ENCODE data around the gene CHTF8.

The CHTF8 gene

DNA sequence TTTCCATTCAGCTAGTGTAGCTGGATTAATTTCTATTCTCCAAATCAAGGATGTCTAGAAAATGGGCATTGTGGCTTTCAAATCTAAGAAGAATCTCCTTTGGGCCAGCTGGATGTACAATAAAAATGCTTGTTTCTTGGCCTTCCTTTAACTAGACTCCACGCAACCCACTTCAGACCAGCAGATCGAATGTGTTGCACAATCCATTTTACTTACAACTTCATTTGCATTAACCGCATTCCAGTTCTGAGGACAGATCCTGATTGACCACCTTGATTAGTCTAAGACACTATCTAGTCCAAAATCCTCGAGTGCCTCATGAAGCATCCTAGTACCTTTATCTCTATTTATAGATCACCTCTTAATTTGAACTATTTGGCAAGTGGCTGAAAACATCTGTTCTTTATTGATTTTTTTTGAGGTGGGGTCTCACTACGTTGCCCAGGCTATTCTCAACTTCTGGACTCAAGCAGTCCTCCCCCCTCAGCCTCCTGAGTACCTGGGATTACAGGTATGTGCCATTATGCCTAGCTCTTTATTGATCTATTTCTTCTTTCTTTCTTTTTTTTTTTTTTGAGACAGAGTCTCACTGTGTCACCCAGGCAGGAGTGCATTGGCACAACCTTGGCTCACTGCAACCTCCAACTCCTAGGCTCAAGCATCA lies 47.2 kb downstream of the CHTF8 start:
- no peak for DNase-seq (ENCODE audit: low read depth, low spot score)

DNA sequence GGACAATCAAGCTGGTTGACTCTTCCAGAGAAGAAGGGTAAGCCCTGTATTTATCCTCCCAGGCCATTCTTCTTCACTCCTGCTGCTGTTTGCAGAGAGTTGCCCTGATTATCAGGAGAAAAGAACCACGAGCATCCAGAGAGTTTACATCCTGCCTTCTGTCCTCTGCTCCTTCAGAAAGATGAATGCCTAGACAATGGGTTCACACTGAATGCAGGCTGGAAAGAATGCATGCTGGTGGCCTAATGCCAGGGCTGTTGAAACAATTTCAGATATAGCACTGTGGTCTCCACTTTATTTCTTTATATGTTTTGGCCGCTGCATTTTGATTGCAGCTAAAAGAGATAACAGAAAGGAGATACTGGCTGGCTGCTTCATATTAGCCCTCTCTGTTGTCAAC lies 48.1 kb downstream of the CHTF8 start:
- DNase-seq (ENCODE audit: low read depth, low spot score), result no peak

DNA sequence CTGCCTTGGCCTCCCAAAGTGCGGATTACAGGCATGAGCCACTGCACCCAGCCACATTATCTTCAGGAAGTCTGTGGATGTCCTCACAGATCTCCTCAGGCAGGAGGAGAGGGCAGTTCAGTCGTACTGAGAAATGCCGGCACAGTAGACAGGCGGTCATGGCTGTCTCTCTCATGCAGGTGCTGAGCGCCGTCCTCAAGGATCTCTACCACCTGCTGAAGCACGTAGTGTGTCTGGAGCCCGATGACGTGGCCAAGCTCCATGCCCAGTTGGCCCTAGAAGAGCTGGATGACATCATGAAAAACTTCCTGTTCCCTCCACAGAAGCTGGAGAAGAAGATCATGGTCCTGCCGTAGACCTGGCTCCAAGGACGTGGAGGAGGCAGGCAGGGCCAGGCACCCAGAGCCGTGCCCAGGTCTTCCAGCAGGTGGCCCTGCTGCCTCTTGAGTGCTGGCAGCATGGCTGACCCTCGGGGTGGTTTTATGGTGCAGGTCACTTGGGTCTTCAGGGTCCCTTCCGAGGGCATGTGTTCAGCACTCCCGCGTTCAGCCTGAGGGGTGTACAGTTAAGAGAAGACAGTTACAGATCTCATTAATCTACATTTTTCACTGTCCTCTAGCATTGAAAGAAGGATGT lies 49.0 kb downstream of the CHTF8 start:
- no peak for DNase-seq (ENCODE audit: low read depth, low spot score)

DNA sequence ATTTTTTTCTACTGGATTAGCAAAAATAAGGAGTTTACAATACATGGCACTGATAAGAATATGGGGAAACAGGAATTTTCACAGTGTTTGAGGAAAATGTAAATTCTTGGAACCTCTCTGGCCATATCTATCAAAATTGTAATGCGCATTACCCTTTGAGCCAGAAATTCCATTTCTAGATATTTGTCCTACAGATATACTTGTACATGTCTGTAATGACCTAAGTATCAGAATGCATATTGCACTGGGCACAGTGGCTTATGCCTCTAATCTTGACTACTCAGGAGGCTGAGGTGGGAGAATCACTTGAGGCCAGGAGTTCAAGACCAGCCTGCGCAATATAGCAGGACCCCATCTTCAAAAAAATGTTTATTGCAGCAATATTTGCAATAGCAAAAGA lies 52.7 kb downstream of the CHTF8 start:
- no peak for DNase-seq (ENCODE audit: low read depth, low spot score)

DNA sequence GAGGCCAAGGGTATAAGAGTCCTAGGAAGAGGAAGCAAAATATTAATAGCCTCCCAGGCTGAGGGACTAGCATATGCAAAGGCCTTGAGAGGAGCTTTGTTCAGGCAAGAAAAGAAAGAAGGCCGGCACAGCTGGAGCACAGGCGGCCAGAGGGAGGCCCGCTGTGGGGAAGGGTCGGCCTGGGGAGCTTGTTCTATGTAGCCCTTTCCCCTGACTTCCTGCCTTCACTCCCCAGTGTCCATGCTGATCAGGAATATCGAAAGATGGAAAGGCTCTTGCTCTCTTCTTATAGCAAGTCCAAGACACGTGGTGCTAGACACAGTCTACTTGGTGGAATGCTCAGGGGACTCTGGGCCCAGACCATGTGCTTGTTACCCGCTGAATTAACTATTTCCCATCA lies 54.3 kb downstream of the CHTF8 start:
- no peak for DNase-seq (ENCODE audit: low read depth, low spot score)

DNA sequence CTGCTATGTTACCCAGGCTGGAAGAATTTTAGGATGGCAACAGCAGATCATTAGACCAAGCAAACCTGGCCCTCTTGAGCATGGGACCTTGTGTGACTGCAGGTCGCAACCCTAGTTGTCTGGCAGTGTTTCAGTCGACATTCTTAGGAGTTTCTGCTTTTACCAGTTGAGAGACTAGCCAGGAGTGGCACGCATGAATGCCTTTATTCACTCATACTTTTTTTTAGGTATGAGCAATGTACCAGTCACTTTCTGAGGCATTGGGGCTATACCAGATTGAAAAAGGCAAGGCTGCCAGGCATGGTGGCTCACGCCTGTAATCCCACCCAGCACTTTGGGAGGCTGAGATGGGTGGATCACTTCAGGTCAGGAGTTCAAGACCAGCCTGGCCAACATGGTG lies 55.1 kb downstream of the CHTF8 start:
- no peak for DNase-seq (ENCODE audit: low read depth, low spot score)

DNA sequence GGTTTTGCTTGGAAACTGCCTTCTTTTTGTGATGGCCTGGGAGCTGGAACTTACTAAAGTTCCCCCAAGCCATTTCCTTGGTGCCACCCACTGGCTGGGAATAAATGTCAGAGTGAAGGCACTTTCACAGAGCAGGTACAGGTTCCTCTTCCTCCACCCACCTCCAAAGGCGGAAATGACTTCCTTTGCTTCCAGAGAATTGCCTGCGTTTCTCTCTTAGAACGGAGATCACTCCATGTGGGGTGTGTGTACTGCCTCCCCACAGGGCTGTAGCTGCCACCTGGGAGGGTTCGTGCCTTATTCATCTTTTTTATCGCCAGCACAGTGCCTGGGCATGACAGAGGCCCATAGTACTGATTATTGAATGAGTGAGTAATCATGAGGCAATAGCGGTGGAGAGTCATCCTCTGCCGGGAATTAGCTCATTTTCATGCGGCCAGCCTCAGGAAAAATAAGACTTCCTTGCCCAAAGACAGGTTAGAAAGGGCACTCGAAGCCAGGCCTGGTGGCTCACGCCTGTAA lies 59.1 kb downstream of the CHTF8 start:
- no peak for DNase-seq (ENCODE audit: low read depth, low spot score)

DNA sequence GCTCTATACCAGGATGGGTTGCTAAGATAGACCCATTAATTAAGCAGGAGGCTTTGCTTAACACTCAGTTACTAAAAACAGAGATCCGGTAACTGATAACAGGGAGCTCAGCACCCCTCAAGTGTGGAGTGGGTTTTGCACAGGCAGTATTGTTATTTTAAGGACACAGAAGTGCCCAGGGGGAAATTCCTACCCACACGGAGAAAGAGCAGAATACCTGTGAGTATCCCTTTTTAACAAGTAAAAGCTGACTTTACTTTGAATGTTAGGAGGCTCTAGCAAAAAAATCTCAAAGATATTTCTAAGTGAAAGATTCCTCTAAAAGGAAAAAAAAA lies 59.8 kb downstream of the CHTF8 start:
- no peak for DNase-seq (ENCODE audit: low read depth, low spot score)

DNA sequence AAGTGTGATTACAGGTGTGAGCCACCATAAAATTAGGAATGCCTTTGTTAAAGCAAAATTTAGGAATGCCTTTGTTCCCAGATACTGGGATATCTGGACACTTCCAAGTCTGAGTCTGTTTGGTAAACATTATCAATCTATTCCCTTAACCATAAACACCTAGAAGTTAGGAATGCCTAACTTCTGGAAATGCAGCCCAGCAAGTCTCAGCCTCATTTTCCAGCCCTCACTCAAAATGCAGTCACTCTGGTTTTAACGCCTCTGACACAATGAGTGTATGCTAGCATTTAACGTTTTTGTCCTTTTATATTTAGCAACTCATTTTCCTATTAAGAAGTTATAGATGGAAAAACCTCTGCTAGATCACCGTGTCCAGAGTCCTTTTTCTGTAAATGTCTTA lies 61.4 kb downstream of the CHTF8 start:
- no peak for DNase-seq (ENCODE audit: low read depth, low spot score)

DNA sequence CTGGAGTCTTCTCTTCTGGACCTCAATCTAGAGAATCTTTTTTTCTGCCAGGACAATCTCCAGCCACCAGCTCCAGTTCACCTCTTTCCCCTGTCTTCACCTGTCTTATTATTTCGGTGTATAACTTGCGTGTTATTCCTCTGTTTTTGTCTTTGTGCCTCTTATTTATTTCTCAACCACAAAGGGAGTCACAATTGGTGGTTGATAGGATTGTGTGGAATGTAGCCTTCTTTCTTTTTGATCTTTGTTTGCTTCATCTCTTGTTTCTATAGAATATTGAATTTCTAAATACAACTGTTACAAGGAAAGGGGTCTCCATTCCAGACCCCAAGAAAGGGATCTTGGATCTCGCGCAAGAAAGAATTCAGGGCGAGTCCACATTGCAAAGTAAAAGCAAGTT lies 62.9 kb downstream of the CHTF8 start:
- DNase-seq (ENCODE audit: low read depth, low spot score), result no peak
